SIG-M5 treated with dmso at 0.1 percent for 504 hours (cell line): ENCODE results near the gene PCSK2.

Experiments
- DNase-seq: peaks from one replicate; lab custom pipeline; 2025; ENCODE audit not compliant: unreplicated experiment; lab: John Stamatoyannopoulos, UW

The PCSK2 gene

DNA sequence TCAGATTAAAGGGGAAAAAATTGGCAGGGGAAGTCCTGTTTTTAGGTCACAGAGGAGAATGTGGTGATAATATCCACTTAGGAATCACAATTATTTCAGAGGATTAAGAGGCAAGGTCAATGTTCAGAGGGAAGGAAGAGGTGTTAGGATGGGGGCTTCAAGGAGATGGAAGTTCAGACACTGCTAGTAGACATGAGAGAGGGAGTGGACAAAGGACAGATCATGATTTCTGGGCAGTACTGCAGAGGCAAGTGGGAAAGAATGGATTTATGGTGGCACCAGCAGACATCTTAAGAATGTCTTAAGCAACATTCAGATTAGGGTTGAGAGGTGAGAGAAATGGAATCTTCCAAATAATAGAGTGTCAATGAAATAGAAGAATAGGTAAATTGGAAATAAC, 9.9 kb downstream of the PCSK2 start:
- DNase-seq: no peak

DNA sequence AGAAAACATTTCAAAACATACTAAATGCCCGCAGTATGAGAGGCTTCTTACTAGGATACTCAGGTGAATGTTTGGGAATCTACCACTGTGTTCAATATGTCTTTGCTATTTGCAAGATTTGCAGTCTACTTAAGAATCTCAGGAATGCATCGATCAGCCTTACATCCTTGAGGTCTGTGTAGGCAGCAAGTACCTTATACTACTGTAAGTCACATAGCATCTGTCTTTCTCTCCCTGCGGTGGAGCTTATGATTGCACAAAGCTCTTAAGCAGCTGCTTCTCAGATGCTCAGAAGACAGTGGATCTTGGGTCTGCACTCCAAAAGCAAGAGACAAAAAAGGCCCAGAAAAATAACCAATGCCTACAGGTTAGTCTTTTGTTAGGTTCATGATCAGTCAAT, 21.4 kb downstream of the PCSK2 start:
- DNase-seq: no peak

DNA sequence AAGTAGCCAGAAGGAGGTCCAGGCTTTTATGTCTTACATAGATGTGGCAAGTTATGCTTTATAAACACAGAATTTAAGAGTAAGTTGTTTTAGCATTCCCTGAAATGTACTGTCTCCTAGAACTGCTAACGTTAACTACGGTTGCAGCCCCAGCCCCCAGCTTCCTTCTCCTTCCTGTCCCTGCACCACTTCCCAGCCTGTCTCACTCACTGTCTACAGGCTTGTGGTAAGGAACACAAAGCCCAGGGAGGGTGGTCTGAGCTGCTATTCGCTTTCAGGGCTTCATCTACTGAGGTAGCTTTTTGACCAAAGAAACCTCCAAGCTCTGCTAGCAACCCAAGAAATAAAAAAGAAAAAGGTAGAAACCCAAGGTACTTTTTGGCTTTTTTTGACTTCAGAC, 35.9 kb downstream of the PCSK2 start:
- DNase-seq: no peak

DNA sequence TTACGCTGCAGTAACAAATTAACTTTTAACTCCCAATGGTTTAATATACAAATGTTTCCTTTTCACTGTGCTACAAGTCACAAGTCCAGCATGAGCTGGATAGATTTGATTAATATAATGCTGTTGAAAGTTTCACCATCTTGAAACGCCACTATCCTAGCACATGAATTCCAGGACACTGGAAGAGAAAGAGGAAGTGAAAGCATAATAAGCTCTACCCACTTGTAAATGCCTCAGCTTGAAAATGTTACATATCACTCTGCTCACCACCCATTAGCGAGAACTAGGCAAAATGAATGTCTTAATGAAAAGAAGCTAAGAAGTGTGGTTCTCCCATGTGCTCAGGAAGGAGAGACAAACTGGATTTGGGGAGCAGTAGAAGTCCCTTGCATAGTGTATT, 46.9 kb downstream of the PCSK2 start:
- peak; percentile 31 for DNase-seq

DNA sequence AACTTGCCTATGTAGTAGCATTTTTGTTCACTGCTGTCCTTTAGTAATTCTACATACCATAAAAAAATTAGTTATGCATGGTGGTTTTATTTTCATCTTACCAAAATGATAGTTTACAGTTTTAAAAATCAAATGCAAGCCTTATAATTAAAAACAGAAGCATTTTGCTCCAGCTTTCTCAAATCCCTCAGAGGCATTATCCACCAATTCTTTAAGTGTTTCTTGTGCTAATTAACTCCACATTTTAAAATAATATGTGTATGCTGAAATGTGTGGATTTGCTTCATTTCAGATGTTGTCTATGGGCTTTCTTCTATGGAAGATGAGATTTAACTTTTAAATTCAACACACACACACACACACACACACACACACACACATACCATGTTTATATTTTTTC, 49.3 kb downstream of the PCSK2 start:
- no peak for DNase-seq

DNA sequence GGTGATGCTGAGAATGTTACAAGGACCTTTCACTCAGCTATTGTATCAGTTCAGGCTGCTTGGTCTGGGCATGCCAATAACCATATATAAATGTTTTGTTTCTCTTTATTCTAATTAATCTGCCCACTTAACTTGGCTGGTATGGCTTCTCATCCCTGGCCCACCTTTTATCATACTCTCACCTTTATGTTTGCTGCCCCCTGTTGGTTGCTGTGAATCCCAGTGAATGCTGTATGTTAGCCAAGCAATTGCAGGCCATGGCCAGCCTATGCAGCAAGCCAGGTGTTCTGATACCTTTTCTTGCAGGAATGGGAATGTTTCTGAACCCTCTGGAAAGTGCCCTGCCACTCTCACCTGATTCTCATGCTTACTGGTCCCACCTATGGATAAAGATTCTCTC, 54.6 kb downstream of the PCSK2 start:
- DNase-seq: peak; percentile 4

DNA sequence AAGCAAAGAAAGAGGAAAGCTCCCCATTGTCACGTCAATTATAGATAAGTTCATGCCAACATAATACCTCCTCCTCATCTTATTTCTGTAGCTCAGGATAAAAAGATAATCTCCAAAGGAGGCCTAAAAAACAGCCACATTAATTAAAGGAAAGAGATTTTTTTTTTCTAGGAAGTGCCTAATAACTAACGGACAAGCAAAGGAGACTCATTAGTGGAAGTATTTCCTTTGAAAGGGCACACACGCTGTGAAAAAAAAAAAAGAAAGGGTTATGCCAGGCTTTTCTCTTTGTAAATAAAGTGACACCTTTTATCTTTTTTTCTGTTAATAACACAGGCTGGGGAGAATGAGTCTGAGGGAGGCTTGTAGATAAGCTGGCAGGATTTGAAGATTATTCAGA, 55.7 kb downstream of the PCSK2 start:
- no peak for DNase-seq

DNA sequence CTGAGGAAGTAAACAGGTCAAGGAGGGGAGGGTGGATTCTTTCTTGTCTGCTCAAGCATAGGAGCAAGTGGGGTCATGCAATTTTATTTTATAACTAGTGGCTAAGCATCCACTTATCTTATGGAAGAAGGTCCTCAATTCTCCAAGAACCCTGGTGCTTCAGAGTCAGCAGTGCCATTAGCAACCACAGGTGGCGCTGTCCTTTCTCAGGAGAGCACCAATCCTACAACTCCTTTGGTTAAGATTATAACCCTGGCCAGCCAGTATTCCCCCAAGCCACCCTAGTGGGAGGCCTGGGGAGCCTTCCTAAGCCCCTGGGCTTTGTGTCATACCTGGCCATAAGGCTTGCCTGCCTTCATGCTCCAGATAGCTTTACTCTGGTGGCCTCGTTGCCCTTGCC, 60.7 kb downstream of the PCSK2 start:
- DNase-seq: no peak

DNA sequence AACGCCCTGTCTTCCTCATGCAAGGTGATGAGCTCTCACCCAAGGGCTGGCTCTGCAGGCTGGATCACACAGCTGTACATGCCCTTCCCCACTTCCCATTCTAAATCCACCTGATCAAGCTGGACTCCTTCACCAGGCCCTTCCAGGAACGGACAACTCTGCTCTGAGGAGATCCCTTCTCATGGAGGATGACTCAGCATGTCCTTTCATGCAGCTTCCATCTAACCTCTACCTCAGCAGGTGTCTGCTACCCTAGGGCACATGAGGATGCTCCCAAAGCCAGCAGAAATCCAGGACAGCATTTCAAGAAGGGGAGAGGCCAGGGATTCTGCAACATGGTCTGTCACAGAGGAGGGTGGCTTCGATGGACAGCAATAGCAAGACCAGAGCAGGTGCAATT, 61.2 kb downstream of the PCSK2 start:
- no peak for DNase-seq

DNA sequence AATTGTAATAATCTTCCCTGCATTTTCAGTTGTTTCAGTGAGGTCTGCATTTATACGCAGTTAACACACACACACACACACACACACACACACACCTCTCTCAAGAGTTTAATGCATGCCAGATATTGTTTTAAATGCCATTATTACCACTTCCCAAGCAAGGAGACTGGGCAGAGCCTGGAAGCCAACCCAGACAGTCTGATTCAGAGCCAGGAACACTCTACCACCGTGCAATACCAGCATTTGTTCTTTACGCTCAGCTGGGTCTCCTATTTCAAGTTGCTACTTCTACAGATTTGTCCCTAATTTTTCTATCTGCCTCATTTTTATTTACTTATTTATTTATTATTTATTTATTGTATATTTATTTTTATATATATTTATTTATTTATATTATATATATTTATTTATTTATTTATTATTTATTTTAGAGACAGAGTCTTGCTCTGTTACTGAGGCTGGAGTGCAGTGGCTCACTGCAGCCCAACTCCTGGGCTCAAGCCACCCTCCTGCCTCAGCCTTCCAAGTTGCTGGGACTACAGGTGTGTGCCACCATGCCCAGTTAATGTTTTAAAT, 68.4 kb downstream of the PCSK2 start:
- no peak for DNase-seq

DNA sequence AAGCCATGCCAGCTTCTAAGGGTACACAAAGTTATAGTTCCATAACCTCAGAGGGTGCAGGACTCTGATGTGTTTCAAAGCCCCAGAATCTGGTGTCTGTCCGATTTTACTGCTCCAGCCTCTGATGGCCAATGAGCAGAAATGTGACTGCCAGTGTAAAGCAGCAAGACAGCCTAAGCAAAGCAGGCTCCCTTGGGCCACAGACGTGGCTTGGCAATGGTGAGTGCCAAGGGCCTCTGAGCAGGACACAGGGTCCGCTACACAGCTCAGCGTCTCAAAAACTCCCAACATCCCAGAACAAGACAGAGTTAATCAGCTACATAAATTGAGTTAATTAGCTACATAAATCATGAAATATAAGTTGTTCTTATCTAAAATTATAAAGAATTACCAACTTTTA, 69.2 kb downstream of the PCSK2 start:
- no peak for DNase-seq

DNA sequence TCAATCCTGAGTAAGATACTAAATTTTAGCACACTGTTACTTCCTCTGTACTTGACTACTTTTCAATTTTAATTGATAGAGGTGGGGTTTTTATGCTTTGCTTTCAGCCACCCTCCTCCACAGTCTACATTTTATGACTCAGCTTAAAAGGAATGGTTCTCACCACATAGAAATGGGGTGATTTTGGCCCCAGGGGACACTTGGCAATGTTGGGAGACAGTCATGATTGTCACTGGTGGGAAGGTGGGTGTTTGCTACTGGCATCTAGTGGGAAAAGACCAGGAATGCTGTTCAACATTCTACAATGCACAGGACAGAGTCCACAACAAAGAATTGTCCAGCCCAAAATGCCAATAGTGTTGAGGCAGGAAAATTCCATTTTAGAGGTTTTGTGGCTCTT, 71.3 kb downstream of the PCSK2 start:
- no peak for DNase-seq

DNA sequence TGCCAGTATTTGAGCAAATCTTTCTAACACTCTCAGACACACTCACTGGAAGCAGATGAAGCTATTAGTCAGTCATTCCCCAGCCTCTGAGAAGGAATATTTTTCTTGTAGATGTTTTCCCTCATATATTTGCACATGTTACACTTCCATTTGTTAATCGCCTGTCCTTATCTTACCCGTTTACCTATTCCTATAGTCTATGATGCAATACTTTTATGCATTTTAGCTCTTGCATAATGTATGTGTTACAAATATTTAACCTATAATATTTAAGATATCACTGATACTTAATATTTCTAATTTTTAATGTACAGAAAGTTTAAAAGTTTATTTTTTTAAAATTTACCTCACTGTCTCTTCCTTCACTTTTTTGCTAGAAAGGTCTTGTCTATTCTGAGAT, 71.9 kb downstream of the PCSK2 start:
- DNase-seq: no peak

DNA sequence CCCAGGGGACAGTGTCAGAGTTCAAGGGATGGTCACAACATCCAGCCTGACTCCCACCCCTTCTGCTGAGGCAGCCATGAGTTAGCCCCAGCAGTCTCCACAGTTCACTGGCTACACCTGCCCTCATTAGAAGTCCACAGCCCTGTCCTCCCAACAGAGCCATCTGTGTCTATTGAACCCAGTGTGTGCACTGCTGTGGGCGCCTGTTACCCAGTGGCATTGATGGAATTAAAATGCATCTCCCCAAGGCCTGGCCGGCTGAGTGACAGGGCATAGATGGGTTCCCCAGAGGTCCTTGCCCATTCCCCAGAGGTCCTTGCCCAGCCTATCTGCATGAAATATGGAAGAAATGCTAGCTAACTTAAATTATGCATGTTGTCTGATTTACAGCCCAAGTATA, 73.3 kb downstream of the PCSK2 start:
- DNase-seq: no peak

DNA sequence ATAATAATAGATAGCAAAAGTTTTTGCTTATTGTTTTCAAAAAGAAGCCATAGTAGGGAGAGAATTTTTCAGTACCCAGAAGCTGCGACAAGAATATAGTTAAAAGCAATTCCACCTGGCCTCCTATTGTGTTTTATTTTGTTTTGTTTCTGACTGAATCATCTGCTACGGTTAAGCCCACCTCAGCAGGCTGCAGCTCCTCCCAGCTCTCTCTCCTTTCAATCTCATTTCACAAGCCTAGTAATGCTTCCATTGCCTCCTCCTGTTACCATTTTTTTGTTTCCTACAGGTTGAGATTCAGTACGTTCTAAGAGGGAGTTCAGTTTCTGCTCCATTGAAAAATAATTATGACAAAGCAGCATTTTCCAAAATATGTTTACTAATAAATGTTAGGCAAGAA, 77.9 kb downstream of the PCSK2 start:
- DNase-seq: no peak

DNA sequence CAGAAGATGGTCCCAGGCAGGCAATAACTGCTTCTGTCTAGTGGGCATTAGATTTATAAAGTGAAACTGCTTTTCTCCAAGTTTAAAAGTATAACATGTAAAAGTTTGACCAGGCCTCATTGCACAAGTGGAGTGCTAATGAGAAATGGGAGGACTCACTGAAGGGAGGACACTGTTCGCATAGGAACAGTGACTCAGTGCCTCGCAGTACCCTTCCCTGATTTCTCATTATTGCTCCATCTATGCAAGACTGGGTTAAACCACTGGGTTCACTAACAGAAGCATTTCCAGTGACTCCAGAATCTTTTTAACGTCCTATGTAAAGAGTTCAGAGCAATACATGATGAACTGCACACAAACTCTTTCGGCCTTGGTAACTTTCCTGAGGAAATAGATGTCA, 79.6 kb downstream of the PCSK2 start:
- no peak for DNase-seq

DNA sequence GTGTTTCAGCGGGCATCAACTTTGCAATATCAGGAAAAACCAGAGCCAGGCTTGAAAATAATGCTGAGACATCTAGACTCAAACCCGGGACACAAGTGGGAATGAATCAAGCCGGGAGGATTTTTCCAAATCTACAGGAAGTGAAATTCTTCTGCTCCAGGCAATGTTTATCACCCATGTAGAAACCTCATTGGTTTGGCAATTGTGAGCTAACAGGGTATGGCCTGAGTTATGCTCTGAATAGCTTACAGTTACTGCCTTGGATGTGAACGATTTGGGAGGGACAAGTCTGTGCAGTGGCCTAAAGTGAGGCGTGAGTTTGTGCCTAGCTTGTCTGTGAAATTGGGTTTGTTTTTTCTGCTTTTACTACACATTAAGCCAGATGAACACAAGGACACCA, 87.4 kb downstream of the PCSK2 start:
- no peak for DNase-seq

DNA sequence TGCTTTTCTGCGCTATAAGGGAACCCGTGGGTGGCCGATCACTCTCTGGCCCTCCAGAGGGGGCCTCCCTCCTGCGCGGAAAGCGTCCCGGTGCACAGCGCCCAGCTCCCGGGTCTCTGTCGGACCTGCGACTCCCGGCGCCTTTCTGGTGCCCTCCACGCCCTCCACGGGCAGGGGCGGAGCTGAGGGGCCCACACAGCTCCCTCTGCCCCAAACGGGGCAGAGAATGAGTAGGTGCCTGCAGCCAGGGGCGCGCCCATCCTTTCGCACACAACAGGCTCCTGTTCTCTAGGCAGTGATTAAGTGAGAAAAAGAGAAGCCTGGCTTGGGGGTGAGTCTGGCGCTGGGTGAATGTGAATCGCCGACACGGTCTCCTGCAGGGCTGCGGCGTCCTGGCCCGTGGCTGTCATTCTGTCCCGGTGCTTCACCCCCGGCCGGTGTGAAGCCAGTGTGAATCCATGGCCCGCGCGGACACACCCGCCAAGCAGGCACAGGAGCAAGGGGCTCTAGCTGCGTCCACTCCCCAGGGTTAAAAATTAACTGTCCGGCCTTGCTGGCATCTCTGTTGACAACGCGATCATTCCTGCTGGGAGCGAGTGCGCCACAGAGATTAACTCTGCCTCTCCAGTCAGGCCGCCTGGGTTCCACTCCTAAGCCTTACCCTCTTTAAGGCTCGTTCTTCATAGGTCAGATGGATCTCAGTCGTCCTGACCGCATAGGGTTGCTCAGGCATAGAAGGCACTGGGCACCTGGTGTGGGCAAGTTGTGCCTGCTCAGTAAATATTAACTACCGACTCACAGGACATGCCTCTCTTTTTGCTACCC, 88.8 kb downstream of the PCSK2 start:
- DNase-seq: no peak

DNA sequence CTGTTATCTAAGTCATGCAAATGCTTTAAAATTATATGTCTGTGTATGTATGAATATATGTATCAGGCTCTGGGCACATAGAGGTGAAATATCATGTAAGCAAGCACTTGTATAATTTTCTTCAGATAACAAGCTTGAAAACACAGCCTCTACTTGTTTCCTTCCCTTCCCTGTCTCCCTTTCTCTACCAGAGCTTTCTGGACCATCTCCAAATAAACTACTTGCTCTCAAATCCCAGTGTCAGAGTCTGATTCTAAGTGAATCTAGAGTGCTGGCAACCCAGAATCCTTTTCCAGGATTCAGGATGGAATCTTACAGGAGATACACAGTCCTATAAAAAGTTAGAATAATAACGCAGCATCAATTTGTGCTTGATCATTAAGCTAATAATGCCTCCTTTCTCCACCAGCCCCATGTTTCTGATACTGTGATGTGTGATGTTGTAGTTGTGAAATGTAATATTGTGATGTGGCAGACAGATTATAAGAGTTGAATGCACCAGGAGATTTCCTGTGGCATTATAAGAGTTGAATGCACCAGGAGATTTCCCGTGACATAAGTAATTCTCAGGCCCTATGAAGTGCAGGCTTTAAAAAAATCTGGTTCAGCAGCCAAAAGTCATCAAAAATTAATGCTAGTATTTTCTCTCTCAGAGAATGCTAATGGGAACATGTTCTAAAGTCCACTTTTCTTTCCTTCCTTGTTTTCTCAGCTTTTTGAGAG, 89.6 kb downstream of the PCSK2 start:
- DNase-seq: no peak

DNA sequence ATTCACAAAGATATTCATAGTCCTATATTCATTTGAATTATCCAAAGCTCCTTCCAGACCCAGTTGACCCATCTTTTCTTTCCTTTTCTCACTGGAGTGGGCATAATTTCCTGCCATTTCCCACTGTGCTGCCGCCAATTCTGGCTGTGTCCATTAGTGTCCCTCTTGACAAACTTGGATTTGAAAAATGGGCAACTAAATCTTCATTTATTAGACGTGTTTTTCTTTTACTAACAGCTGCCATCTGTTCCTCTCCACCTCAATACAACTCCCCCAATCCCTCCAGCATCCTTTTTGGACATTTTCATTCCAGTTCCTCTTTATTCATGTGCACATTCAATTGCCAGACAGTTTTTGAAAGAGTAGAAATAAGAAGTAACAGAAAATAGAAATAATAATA, 90.5 kb downstream of the PCSK2 start:
- no peak for DNase-seq

DNA sequence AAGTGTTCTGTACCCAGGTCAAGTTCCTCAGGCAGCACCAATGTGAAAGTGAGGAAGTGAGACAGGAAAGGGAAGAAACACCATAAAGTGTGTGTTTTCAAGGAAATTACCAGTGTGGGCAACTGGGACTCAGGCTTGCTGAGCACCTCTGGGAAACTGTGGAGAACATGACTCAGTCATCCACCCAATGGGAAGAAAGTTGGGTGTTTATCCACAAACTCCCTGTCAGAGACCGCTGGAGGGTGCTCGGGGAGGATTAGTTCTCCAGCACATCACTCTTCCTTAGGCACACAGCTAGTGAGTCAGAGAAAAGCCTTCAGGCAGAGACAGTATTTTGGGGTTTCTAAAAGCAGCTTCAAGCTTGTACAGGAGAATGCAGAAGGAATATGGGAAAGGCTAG, 93.6 kb downstream of the PCSK2 start:
- no peak for DNase-seq

DNA sequence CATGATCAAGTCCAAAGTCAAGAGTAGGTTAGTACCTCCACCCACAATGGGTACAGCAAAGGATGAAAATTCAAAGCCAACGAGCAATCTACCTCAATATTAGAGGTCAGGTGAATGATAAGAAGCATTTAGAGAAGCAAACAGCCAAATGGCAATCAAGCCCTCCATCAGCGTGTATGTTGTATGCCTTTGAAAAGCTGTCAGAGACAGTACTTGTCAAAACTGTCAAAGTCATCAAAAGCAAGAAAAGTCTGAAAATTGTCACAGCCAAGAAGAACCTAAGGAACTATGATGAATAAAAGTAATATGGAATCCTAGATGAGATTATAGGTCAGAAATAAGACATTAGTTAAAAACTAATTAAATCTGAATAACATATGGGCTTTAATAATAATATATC, 99.3 kb downstream of the PCSK2 start:
- DNase-seq: no peak
